ENCODE measurements around the gene PRDM16.

DNA sequence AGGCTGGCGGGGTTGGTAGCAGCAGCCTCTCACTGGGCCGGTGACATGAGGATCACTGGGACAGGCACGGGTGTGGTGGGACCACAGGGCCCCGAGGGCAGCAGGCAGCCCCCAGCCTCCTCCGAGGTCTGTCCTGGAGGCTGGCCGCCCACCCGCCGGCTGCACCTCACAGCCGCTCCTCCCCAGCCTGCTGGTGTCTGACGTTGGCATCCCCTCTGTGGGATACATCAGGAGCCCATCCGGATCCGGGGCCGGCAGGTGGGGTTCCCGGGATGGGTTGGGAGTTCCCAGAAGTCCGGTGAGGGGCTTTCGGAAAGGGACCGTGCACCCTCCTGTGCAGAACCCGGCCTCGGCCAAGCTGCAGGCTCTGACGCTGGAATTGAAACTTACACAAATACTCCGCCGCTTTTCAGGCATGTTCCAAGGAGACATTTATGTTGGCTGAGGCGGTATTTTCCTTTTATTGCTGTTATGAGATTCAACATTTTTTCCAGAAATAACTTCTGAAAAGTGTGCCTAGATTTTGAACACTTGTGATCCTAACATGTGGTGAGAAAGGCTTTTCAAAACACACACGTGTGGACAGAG, 243.4 kb downstream of the PRDM16 start:
- TF ChIP-seq, protein P1, sequence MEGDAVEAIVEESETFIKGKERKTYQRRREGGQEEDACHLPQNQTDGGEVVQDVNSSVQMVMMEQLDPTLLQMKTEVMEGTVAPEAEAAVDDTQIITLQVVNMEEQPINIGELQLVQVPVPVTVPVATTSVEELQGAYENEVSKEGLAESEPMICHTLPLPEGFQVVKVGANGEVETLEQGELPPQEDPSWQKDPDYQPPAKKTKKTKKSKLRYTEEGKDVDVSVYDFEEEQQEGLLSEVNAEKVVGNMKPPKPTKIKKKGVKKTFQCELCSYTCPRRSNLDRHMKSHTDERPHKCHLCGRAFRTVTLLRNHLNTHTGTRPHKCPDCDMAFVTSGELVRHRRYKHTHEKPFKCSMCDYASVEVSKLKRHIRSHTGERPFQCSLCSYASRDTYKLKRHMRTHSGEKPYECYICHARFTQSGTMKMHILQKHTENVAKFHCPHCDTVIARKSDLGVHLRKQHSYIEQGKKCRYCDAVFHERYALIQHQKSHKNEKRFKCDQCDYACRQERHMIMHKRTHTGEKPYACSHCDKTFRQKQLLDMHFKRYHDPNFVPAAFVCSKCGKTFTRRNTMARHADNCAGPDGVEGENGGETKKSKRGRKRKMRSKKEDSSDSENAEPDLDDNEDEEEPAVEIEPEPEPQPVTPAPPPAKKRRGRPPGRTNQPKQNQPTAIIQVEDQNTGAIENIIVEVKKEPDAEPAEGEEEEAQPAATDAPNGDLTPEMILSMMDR (IDR thresholded peaks at IDR 0.05; ENCODE audit: poor library complexity, severe bottlenecking): no peak
- no peak for TF ChIP-seq RAD21 (conservative IDR thresholded peaks at IDR 0.05)
- TF ChIP-seq EP300 (conservative IDR thresholded peaks at IDR 0.05; ENCODE audit: poor library complexity, severe bottlenecking): no peak
- TF ChIP-seq POLR2AphosphoS5 (IDR thresholded peaks at IDR 0.05): no peak
- no peak for TF ChIP-seq EZH2 (IDR thresholded peaks at IDR 0.05; ENCODE audit: borderline replicate concordance, insufficient read depth, low read length, poor library complexity, severe bottlenecking)
- no peak for TF ChIP-seq SMC3 (conservative IDR thresholded peaks at IDR 0.05; ENCODE audit: poor library complexity)
- TF ChIP-seq, protein P2, sequence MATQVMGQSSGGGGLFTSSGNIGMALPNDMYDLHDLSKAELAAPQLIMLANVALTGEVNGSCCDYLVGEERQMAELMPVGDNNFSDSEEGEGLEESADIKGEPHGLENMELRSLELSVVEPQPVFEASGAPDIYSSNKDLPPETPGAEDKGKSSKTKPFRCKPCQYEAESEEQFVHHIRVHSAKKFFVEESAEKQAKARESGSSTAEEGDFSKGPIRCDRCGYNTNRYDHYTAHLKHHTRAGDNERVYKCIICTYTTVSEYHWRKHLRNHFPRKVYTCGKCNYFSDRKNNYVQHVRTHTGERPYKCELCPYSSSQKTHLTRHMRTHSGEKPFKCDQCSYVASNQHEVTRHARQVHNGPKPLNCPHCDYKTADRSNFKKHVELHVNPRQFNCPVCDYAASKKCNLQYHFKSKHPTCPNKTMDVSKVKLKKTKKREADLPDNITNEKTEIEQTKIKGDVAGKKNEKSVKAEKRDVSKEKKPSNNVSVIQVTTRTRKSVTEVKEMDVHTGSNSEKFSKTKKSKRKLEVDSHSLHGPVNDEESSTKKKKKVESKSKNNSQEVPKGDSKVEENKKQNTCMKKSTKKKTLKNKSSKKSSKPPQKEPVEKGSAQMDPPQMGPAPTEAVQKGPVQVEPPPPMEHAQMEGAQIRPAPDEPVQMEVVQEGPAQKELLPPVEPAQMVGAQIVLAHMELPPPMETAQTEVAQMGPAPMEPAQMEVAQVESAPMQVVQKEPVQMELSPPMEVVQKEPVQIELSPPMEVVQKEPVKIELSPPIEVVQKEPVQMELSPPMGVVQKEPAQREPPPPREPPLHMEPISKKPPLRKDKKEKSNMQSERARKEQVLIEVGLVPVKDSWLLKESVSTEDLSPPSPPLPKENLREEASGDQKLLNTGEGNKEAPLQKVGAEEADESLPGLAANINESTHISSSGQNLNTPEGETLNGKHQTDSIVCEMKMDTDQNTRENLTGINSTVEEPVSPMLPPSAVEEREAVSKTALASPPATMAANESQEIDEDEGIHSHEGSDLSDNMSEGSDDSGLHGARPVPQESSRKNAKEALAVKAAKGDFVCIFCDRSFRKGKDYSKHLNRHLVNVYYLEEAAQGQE (IDR thresholded peaks at IDR 0.05; ENCODE audit: borderline replicate concordance): no peak
- no peak for TF ChIP-seq TAF1 (IDR thresholded peaks at IDR 0.05; ENCODE audit: low read depth)
- TF ChIP-seq MXI1 (conservative IDR thresholded peaks at IDR 0.05; ENCODE audit: poor library complexity, severe bottlenecking): no peak

Measured in neural cell (in vitro differentiated cells).